Activated T-cell treated with anti-CD3 and anti-CD28 coated beads for 48 hours (primary cell): ENCODE measurements around the gene TMEM9B.
A peak's percentile ranks its signal among the peaks of the same experiment; 100 is the strongest.
"Not testable (repeated sequence)": the region's sequence is repeated elsewhere in the genome, so short reads cannot be mapped to it uniquely, and the experiment has no call there.

Source experiments
- DNase-seq: peaks from one replicate; pipeline ENCODE4 v3.0.0-alpha.2; 2020; ENCODE audit warnings: low read depth

The TMEM9B gene

DNA sequence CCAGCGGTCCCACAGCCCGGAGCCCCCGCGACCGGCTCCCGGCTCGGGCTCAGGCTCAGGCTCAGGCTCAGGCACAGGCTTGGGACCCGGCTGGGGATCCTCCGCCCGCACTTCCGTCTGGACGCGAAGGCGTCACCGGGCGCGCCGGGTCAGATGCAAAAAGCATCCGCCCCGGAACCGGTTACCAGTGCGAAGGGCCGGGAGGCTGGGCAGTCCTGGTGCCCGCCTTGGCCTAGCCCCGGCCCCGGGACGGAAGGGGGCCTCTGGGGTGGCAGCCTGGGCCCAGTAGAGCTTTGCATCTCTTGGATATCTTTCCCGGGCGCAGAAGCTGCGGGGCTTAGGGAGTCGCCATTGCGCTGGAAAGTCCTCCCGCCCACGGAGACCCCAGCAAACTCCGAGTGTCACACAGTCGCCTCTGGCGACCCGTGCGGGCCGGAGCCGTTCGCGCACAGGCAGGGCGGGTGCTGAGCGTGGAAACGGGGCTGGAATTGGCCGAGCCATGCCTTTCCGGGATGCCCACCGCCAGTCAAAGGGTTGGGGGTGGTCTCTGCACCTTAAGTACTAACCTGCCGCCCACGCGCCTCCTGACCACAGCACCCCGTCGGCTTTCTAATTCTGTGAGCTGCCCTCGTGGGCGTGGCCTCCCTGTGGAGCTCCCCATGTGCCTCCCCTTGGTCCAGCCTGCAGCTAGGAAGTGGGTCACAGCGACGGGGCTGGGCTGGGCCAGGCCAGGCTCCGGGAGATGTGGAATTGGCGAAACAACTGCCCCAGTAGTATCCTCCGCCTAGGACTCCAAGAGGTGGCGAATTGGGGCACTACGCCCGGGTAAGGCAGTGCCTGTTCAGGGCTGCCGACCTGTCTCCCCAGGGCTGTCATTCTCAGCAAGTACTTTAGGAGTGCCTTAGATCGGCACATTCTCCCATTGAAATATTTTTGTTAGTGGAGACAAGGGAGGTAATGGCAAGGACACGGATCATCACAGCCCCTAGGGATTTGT is at the start of gene TMEM9B:
Gene TMEM9B, minus strand, starts transcription at position 119 of the 997 bp plus-strand sequence. CDS start 129 bp downstream, outside the sequence.
- DNase-seq: peak; percentile 82

DNA sequence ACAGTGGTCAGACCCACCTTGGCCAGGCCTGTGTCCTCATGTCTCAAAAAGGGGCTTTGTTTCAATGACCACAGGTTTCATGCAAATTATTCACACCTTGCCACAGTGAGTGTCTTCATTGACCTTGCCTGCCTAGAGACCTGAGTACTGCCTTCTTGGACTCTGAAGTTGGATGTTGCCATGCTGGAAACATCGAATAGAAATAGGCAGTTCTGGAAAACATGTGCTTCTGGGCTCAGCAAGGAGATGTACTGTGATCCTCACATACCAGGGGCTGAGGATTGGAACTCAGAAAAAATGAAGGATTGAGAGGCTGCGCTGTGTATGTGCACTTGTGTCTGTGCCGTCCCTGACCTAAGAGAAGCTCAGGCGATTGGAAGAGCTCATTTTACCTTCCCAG is 49.1 kb upstream of the TMEM9B start:
- no peak for DNase-seq

DNA sequence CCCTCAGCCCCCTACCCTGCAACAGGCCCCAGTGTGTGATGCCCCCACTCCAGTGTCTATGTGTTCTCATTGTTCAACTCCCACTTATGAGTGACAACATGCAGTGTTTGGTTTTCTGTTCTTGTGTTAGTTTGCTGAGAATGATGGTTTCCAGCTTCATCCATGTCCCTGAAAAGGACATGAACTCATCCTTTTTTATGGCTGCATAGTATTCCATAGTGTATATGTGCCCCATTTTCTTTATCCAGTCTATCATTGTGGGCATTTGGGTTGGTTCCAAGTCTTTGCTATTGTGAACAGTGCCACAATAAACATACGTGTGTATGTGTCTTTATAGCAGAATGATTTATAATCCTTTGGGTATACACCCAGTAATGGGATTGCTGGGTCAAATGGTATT is 45.3 kb upstream of the TMEM9B start:
- not testable (repeated sequence) for DNase-seq

DNA sequence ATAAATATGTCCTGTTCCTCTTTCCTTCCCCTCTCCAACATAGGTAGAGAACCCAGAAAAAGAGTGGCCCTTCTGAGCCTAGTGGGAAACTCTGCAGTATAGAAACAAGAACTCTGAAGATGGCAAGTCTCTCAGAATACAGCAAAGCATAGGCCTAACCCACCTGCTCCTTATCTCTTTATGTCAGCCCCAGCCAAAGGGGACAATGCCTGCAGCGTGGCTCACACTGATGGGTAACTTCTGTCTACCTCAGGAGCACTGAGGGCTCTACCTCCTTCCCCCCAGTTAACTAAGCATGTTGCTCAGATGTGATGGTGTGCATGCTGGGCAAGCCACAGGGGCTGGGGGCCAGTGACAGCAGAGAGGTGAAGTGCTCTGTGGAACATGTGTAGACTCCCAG is 44.4 kb upstream of the TMEM9B start:
- DNase-seq: no peak

DNA sequence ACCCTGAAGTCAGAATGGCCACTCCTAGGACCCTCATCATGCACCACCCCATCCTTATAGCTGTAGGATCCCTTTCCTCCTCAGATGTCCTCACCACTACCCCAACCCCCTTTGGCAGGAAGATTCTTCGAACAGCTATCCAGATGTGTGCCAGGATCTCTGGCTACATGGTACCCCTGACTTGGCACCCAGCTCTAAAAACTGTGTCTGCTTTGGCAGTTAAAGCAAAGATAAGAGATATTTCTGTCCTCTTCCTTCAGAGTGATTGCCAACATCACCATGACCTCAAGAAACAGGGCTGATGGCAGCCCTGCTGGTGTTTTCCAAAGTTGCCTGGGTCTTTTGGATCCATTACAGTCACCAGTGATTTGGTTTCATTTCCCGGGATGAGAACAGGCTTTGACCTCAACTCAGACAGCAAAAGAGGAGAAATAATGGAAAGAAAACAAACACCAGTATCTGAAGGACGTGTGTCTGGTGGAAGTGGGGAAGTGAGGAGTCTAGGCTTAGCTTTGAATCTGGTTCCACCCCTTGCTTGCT is 43.8 kb upstream of the TMEM9B start:
- no peak for DNase-seq

DNA sequence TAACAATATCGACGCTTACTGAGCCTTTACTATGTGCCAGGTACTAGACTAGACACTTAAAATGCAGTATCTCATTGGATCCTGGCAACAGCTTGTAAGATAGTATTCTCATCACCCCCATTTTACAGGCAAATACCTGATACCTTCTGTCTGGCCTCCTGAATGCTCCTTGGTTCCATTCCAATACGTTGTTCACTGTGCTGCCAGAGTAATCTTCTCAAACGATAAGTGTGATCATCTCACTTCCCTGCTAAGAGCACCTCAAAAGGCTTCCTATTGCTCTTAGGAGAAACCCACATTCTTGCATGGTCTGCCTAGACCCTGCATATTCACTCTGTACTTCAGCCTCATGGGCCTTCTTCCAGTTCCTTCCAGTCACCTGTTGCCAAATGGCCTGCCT is 40.8 kb upstream of the TMEM9B start:
- no peak for DNase-seq

DNA sequence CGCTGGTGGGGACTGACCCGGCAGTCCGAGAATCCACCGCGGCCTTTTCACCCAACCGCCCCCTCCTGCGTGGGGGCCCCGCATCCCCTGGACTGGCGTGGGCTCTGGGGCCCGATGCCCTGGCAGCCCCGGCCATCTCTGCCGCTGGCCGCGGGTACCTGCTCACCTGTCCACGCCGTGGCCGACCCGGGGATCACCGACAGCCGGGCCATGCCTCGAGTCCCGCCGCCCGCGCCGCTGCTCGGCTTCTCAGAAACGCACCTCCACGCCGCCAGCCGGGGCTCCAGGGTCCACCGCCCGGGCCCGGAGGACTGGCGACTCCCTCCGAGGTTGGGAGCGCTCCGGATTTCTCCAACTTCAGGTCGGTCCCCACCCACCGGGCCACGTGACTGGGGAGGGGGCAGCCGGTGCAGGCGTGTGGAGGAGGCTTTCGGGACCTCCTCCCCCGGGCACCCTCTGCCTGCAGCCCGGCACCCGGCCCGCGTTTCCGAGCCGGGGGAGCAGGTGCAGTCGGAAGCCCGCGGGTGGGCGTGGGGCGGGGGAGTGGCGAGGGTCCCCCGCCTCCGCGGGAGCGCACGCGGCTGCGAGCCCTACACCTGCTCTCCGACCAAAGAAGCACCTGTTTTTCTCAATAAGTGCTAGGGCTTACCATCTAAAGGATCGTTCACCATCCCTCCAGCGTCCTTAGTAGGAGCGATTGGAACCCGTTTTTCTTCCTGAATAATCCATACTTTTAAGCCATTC is 40.1 kb upstream of the TMEM9B start:
- DNase-seq: no peak

DNA sequence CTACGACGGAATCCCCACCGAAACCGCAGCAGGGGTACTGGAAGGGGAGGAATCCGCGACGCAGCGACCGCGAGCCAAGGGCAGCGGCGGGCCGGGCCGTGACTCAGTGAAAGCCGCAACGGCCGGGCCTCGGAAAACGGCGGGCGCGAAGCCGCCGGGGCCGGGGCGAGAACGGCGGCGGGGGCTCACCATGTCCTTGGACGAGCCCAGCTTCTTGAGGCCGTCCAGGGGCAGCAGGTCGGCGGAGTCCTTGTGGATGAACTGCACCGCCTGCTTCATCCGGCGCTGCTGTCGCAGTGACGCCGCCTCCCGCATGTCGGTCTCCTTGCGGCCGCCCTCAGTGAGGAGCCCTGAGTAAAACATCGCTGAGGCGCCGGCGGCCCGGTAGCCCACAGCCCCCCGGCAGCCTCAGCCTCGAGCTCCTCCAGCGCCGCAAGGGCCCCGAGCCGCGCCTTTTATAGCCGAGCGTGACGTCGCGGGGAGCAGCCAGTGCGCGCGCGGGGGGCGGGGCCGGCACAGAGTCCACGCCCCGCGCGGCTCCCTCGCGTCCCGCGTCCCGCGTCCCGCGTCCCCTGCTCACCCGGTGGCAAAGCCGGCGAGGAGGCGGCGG is 39.4 kb upstream of the TMEM9B start, which contains the start of gene NRIP3:
Gene NRIP3, minus strand, starts transcription at position 429 of the 610 bp plus-strand sequence. Its CDS starts 66 bp downstream, at position 363.
- DNase-seq: peak; percentile 61

DNA sequence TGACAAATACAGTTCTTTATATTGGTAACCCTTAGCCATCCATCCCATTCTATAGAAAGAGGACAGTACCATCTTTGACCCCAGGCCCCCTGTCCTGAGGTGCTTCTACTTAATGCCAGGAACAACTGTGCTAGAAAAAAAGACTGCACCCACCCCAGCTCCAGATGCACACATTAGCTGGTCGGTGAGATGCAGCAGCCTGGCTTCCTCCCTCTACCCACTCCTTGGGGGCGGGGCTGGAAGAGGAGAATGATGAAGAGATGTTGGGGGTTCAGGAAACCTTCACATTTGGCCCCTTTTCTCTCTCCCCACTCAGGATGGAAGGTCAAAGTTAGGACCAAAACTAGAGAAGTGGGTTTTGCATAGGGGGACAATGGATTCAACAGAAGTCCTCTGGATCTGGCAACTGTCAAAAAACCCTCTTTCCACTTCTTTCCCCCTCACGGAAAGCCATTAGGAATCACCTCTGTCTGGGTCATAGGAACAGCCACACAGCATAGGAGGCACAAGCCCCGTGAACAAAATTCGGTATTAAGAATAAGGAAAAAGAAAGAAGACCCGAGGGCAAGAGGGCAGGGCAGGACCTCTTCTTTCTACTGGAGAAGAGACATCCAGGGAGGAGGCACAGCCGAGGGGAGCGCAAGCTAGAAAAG is 38.8 kb upstream of the TMEM9B start:
- no peak for DNase-seq

DNA sequence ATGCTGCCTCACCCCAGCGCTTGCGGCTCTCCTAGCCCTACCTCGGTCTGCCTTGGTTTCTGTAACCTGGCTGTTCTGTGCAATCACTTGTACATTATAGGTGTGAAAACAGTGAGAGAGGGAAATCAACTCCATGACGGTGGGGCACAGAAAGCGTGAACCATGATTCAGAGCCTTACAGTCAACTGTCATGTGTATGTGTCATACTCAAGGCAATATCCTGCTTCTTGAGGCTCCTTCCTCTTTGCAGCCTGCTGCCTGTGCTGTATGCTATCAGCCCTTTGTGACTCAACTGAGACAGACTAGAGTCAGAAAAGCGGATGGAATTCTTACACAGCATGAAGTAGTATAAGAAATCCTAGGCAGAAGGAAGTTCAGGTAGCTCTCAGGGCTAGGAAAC is 37.5 kb upstream of the TMEM9B start:
- DNase-seq: peak; percentile 33

DNA sequence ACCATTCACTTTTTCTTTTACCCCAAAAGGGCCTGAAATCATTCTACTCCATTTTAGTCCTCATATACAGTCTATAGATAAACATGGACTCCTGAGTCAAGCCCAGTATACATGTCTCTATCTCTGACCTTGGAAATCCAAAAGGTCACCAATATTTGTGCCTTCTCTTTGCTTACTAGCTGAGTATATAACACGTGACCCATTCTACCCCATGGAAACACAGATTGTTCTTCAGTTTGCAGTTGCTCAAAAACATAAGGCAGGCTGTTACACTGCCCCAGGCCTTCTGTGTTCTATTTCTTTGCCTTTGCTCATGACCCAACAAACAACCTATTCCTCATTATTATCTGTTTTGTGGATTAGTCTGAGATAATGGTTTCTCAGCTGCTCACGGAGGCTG is 33.8 kb upstream of the TMEM9B start:
- DNase-seq: no peak

DNA sequence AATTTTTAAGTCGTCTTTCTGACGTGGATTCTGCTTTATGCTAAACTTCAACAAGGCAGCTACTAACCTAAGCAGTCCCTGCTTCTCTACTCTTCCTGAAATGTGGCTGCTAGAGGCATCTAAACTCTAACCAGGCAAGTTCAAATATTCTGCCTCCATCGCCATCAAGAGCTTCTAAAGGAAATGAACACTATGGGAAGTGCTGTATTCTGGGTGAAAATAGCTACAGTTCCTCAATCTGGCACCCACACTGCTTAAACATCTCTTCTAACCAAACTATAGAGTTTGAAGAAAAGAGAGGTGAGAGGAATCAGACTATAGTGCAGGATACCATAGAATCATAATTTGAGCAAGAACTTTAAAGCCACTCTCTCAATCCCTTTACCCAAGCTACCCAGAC is 33.2 kb upstream of the TMEM9B start:
- no peak for DNase-seq

DNA sequence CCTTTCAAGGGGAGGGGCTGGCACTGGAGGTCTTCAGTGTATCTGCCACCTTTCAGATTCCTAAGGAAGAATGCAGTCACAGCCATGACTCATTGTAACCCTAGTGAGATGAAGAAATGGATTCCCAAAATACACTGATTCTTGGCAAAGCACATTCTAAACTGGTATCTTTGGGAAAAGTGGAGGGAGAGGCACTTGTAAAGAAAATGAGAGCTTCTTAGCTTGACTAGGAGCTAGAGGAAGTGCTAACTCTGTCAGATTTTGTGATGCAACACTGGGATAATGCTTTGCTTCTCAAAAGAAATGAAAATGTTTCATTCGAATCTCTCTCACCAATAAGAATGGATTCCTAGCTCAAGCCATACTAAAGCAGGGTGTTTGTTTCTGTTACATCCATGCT is 25.2 kb upstream of the TMEM9B start:
- no peak for DNase-seq

DNA sequence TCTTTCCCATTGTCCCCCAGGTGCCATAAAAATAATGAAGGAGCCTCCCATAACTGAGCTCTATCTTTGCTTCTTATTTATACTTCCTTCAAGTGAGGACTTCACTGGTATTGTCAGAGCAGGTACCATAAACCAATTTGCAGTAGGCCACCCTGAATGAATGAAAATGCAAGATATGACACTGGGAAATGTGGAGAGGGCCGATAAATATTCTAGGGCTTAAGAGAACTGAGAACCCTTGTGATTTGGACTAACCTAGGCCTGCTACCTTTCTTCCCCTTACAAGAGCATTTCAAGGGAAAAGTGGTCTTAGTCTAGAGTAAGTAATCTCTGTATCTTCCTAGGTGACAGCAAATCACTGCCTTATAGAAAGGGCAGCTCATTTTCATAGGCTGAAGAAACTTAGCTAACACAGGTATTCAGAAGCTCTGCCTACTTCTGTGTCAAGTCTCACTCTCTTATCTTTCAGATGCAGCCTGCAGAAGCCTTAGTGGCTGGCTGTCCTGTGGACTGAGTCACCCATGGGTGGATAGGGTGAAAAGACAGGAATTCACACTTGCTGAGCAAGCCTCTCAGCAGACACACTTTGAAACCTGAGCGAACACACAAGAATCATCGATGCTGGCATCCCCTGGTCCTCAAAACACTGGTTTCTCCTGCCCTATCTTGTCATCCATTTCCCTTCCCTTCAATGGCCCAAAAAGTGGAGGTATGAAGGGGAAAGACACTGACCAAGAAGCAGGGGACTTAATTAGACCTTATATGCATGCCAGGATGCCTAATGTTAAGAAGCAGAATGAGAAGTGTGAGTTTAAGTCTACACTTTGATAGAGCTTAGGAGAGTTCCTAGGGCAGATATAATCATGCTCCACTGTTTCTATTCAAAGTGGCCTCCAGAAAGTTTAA is 24.3 kb upstream of the TMEM9B start:
- DNase-seq: no peak

DNA sequence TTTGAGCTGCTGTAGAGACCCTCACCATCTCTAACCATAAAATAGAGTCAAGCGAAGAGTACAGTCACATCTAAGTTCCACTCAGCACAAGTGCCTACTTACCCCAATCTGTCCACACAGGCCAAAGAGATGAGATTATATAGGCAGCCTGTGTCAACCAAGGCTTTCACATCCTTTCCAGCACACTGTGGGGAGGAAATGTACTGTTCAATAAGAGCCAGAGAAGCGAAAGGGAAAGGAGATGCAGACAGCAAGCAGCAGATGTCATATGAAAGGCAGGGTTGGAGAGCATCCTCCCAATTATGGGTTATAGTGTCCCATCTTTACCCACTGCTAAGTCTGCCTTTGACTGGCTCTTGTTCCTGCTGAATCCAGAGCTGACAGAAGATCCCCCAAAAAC is 23.2 kb upstream of the TMEM9B start:
- DNase-seq: no peak

DNA sequence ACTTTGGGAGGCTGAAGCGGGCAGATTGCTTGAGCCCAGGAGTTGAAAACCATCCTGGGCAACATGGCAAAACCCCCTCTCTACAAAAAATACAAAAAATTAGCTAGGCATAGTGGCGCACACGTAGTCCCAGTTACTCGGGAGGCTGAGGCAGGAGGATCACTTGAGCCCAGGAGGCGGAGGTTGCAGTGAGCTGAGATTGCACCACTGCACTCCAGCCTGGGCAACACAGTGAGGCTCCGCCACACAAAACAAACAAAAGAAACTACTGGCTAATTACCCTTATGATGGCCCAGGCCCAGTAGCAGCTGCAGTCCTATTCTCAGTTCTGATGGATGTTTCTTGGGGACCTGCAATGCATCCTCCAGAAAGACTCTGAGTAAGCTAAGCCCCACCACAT is 22.5 kb upstream of the TMEM9B start:
- DNase-seq: not testable (repeated sequence)

DNA sequence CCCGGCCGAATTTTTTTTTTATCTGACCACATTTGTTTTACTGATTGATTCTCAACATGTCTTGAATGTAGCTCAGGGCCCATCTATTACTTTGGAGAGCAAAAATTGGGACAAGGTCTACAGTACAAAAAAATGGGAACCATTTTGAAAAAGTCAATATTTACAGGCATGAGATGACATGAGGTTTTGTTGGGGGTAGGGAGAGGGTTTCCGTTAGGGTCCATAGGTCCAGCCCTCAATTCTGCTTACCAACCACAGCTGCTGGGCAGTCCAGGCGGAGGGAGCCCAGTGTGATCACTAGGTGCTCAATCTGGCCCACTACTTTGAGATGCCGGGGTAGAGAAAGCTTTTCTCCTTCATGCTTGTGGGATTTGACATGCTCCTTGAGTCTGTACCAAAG is 21.2 kb upstream of the TMEM9B start:
- DNase-seq: no peak

DNA sequence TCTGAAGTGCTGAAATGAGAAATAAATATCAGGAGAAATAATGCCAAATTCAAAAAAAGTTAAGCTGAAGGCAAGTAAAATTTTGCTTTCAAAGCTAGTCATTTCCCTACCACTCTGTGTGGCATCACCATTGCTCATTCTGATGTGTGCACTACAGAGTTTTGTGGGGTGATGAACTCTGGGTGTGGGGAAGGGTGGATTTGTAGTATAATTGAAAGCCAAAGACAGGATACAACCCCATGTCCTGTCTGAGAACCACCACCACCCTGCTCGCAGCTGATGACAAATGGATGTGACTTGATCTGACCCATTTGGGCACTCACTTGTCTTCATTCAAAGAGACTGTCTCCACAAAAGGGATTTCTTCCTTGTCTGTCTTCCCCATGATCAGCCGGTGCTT is 19.3 kb upstream of the TMEM9B start:
- no peak for DNase-seq

DNA sequence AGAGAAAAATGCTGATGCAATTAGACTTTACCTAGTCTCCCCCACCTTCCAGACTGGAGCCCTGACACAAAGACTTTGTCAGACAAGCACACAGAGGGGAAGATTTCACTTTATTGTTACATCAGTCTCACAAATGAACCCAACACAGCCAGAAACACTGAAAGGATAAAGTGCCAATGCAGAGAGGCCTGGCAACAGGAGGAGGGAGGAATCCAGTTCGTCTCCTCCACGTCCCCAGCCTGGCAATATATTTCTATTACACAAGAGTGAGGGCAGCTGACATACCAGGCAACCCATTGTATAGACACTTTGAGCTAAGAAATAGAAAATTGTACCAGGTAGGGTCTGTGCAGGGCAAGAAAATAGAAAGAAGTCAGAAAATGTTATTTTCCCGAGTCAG is 16.2 kb upstream of the TMEM9B start:
- no peak for DNase-seq

DNA sequence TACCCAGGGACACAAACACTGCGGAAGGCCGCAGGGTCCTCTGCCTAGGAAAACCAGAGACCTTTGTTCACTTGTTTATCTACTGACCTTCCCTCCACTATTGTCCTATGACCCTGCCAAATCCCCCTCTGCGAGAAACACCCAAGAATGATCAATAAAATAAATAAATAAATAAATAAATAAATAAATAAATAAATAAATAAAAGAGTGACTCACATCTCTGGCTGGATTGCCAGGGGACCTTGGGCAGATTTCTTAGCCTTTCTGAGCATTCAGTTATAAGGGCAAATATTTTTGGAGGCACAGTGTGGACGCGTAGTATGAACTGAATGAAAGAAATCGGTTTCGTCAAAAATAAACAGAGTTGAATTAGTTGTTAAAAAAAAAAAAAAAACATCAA is 15.1 kb upstream of the TMEM9B start:
- not testable (repeated sequence) for DNase-seq

DNA sequence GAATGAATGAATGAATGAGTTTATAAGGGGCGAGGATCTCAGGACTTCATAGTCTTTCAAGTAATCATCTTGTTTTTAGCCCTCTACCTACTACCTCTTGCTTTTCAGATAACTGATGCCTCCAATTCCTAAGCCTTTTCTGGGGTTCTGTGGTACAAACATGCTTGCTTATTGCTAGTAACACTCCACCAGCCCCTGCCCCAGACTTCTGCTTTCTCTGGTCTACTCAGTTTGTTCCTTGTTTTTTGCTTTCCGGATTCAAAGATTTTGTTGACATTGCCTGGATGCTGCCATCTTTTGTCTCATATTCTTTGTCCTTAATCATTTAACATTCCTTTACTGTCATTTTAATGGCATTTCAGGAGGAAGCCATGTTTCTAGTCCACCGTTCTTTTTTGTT is 8.9 kb upstream of the TMEM9B start:
- no peak for DNase-seq
